K562 (cell line): ENCODE data around the gene F2RL1. TPM values are rescaled to one million over a fixed set of nuclear protein-coding genes. Genes with fewer than 3 reads are reported as not detected.
"Not testable (repeated sequence)": the region's sequence is repeated elsewhere in the genome, so short reads cannot be mapped to it uniquely, and the experiment has no call there.

Experiments
- ATAC-seq: fragments of 200-7000 bp; cut with Tn5 transposase; 3 replicates; pipeline ENCODE4 v1.9.1; 2020; ENCODE audit warnings: moderate library complexity
- BruUV-seq: library from RNA; stranded (reverse); fragments of 400-500 nt; replicated peaks from 2 replicates; lab custom pipeline; 2021; lab: Mats Ljungman, UMichigan
- CTCF ChIA-PET: fragments of 300-600 bp; formaldehyde crosslinking; extraction: SDS; loops from one replicate; lab custom pipeline; 2021; ENCODE audit warnings: low intra/inter-chr PET ratio; lab: Yijun Ruan, JAX
- POLR2A ChIA-PET: fragments of 300-600, 350-650 bp; sonication (Branson Sonifier 250); formaldehyde crosslinking; extraction: SDS; loops from one replicate; lab custom pipeline; 2021; ENCODE audit warnings: antibody characterized with exemption, inconsistent platforms; lab: Yijun Ruan, JAX
- DNase-seq, 4 experiments: peaks; one replicate each; pipeline versions ENCODE4 v3.0.0 to v3.0.0-alpha.2; 2011 to 2018; ENCODE audit warnings: low spot score in 3 of 4, mixed read lengths in 3 of 4; ENCODE audit errors: extremely low read depth in 1 of 4
- FAIRE-seq: peaks from 2 replicates; lab custom pipeline; 2011; peaks lifted over from hg19 to GRCh38; lab: Jason Lieb, UNC
- H2AFZ ChIP-seq: 2 replicates; pipeline ENCODE4 v1.6.0; 2011; ENCODE audit warnings: low read depth, low read length, control low read depth, inconsistent platforms
- H3K27ac ChIP-seq: fragments of 200-600 bp; 3 replicates; pipeline ENCODE4 v1.8.0; 2011; ENCODE audit warnings: low read depth, mild to moderate bottlenecking, control low read depth, inconsistent platforms, low read length, moderate library complexity, mixed read lengths; ENCODE audit errors: extremely low read depth
- H3K27me3 ChIP-seq, 2 experiments: fragments of 300-600 bp in 1 of 2; 2 replicates in 1 of 2; 3 replicates in 1 of 2; pipeline versions ENCODE4 v1.6.0 to v1.8.0; 2011; ENCODE audit warnings: inconsistent platforms in 2 of 2, low read length in 2 of 2, mild to moderate bottlenecking in 1 of 2, mixed read lengths in 1 of 2, moderate library complexity in 1 of 2; ENCODE audit not compliant: control insufficient read depth in 2 of 2, insufficient read depth in 2 of 2
- H3K36me3 ChIP-seq: fragments of 300-600 bp; 3 replicates; pipeline ENCODE4 v1.8.0; 2011; ENCODE audit warnings: mild to moderate bottlenecking, low read length, inconsistent platforms; ENCODE audit not compliant: control insufficient read depth, insufficient read depth
- H3K4me1 ChIP-seq, 2 experiments: fragments of 200-600 bp in 1 of 2; replicated peaks in 1 of 2; 2 replicates in 1 of 2; 3 replicates in 1 of 2; pipeline versions ENCODE4 v1.5.1 to v1.8.0; 2011; ENCODE audit warnings: inconsistent platforms in 2 of 2, low read length in 2 of 2, mild to moderate bottlenecking in 1 of 2, mixed read lengths in 1 of 2, moderate library complexity in 1 of 2; ENCODE audit not compliant: control insufficient read depth in 2 of 2, insufficient read depth in 2 of 2
- H3K4me2 ChIP-seq: 2 replicates; pipeline ENCODE4 v1.6.1; 2011; ENCODE audit warnings: low read length, control low read depth, inconsistent platforms, mixed read lengths; ENCODE audit not compliant: insufficient read depth
- H3K4me3 ChIP-seq: fragments of 200-600 bp; sonication (generic), shearing (Covaris generic); 2 replicates; pipeline ENCODE4 v1.5.1; 2016; ENCODE audit warnings: control low read depth, inconsistent platforms
- H3K79me2 ChIP-seq: fragments of 200-600 bp; 3 replicates; pipeline ENCODE4 v1.8.0; 2011; ENCODE audit warnings: low read length, inconsistent platforms; ENCODE audit not compliant: control insufficient read depth, insufficient read depth
- H3K9ac ChIP-seq, 2 experiments: 2 replicates each; pipeline versions ENCODE4 v1.6.0 to v1.6.1; 2011; ENCODE audit warnings: low read depth in 2 of 2, low read length in 2 of 2, control low read depth in 1 of 2, inconsistent platforms in 1 of 2, mild to moderate bottlenecking in 1 of 2, mixed read lengths in 1 of 2; ENCODE audit not compliant: insufficient read depth in 1 of 2
- H3K9me1 ChIP-seq: one replicate; pipeline ENCODE4 v1.6.0; 2011; ENCODE audit warnings: inconsistent platforms, mild to moderate bottlenecking, low read length, moderate library complexity; ENCODE audit not compliant: control insufficient read depth, insufficient read depth
- H3K9me3 ChIP-seq: replicated peaks from 2 replicates; pipeline ENCODE4 v1.5.1; 2011; ENCODE audit warnings: low read depth, low read length, inconsistent platforms; ENCODE audit not compliant: control insufficient read depth, insufficient read depth
- H4K20me1 ChIP-seq: replicated peaks from 2 replicates; pipeline ENCODE4 v1.6.1; 2011; ENCODE audit warnings: low read length, inconsistent platforms, mixed read lengths; ENCODE audit not compliant: control insufficient read depth, insufficient read depth
- ZNF121 ChIP-seq: sonication (generic); formaldehyde crosslinking; conservative IDR thresholded peaks from 2 replicates; pipeline ENCODE4 v1.8.0; 2022; ENCODE audit warnings: missing genetic modification reagents
- WGBS: fragments of 100-300 bp; shearing (Covaris generic); methylation state at CpG from one replicate; pipeline ENCODE4 v1.1.6; 2016; ENCODE audit warnings: low coverage, mixed read lengths; ENCODE audit not compliant: insufficient coverage; ENCODE audit errors: missing lambda C conversion rate; 5-methylcytosine and 5-hydroxymethylcytosine counted together
- in situ Hi-C: fragments of 300-500 bp; cut with MboI; formaldehyde crosslinking; loops from 4 replicates; pipeline ENCODE4 v1.15.0; 2018; ENCODE audit warnings: inconsistent platforms, mixed read lengths
- intact Hi-C: fragments of 100-400 bp; cut with micrococcal nuclease; formaldehyde crosslinking; loops from 2 replicates; pipeline ENCODE4 v1.14.2; 2022
- polyA plus RNA-seq, 8 experiments: library from polyadenylated mRNA; depleted of rRNA in 4 of 8; stranded (reverse) in 5 of 8; unstranded in 3 of 8; fragments of >200 nt; fragmentation: Nextera tagmentation in 2 of 8; fragmentation: Illumina TruSeq in 1 of 8; extraction: Ambion mirVana in 2 of 8; extraction: Trizol in 1 of 8; gene quantifications; 2 replicates each; pipeline versions ENCODE4 v1.2.1 to v1.2.3, GENCODE V29; 2011 to 2014; ENCODE audit warnings: inconsistent platforms in 1 of 8, missing spikeins in 1 of 8
- total RNA-seq, 7 experiments: library from RNA; depleted of rRNA in 6 of 7; stranded (reverse); fragments of >200 nt in 6 of 7; fragmentation: Illumina TruSeq in 2 of 7; extraction: Trizol in 2 of 7; gene quantifications; 2 replicates each; pipeline versions ENCODE4 v1.2.1 to v1.2.3, GENCODE V29; 2011 to 2021; ENCODE audit warnings: low replicate concordance in 1 of 7

F2RL1 gene
- total and polyA plus RNA-seq, 9 of the 15 experiments (the other 6 are each of a cell fraction or from before 2014, with no cell fraction given) = 0.03 to 0.50 (median 0.27) TPM; not detected in 6

DNA sequence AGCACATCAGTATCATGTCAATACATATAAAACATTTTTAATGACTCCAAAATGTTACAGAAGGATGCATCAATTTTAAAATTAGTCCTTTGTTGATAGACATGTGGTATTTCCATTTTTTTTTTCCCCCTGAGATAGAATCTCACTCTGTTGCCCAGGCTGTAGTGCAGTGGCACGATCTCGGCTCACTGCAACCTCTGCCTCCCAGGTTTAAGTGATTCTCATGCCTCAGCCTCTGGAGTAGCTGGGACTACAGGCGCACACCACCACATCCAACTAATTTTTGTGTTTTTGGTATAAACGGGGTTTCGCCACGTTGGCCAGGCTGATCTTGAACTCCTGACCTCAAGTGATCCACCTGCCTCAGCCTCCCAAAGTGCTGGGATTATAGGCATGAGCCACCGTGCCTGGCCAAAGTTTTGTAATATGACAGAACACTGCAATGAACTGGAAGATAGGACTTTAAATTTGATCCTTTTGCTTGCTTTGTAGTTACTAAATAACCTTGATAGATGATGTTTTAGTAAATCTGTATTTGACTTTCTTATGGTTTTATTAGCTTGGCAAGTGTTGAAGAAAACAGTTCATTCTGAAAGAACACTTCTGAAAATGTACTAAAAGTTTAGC lies 3.4 kb downstream of the F2RL1 start:
- CTCF ChIA-PET, H3K4me3 ChIP-seq, H2AFZ ChIP-seq, ATAC-seq, BruUV-seq, in situ Hi-C loops, H3K9ac ChIP-seq, intact Hi-C loops, H3K36me3 ChIP-seq, H3K27ac ChIP-seq, H3K9me1 ChIP-seq, H3K9me3 ChIP-seq, FAIRE-seq, H4K20me1 ChIP-seq, DNase-seq, H3K4me2 ChIP-seq, H3K79me2 ChIP-seq: not testable (repeated sequence)
- Histone ChIP-seq H3K27me3 (peaks cover 14 to 37% of the 10 kb centered on the region in 2 experiments; a peak in 3 of 5 replicates), H3K4me1 (peaks cover 0 to 15% of the 10 kb centered on the region in 2 experiments; a peak in 3 of 5 replicates)
- POLR2A ChIA-PET = interaction anchor here (0.6 kb wide), 2 partner anchors 131 to 821 kb away, joined by 3 read pairs; no protein-coding TSS in a partner anchor
- WGBS = 8% methylated on average over 7 of the region's 7 CpGs
- 0 out of 2 replicates have a peak, but pooled peaks have one; percentile 17 for TF ChIP-seq ZNF121 (CRISPR knock-in tag)

DNA sequence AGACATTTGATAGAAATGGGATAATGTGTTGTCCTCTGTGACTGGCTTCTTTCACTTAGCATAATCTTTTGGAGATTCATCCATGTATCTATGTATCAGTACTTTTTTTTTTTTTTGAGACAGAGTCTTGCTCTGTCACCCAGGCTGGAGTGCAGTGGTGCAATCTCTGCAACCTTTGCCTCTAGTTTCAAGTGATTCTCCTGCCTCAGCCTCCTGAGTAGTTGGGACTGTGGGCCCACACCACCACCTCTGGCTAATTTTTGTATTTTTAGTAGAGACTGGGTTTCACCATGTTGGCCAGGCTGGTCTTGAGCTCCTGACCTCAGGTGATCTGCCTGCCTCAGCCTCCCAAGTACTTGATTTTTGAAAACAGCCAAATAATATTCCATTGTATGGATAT lies 7.6 kb downstream of the F2RL1 start:
- H3K27ac ChIP-seq, H3K9ac ChIP-seq, H3K9me1 ChIP-seq, CTCF ChIA-PET, in situ Hi-C loops, H3K9me3 ChIP-seq, H4K20me1 ChIP-seq, FAIRE-seq, H2AFZ ChIP-seq, H3K4me1 ChIP-seq, H3K36me3 ChIP-seq, BruUV-seq, H3K4me2 ChIP-seq, POLR2A ChIA-PET, intact Hi-C loops, H3K4me3 ChIP-seq, H3K79me2 ChIP-seq, ATAC-seq, DNase-seq, H3K27me3 ChIP-seq: not testable (repeated sequence)
